ENCODE data around the gene IFNL1.
"Not testable (repeated sequence)": the region's sequence is repeated elsewhere in the genome, so short reads cannot be mapped to it uniquely, and the experiment has no call there.

The IFNL1 gene

GRCh38 chr19:39261704-39262103 lies 34.5 kb upstream of the IFNL1 start:
- no peak for TF ChIP-seq CTCF (IDR thresholded peaks at IDR 0.05)
- Mint-ChIP-seq H3K36me3 (ENCODE audit: low read depth) (no peaks in the 10 kb centered on the region), H3K4me1 (peaks cover 14% of the 10 kb centered on the region), H3K27ac (no peak overlapping the region), H3K9me3 (peaks cover 7% of the 10 kb centered on the region), H3K27me3 (ENCODE audit: low read depth, poor library complexity) (peaks cover 82% of the 10 kb centered on the region), H3K4me3 (no peak overlapping the region)
- DNase-seq = no peak

DNA sequence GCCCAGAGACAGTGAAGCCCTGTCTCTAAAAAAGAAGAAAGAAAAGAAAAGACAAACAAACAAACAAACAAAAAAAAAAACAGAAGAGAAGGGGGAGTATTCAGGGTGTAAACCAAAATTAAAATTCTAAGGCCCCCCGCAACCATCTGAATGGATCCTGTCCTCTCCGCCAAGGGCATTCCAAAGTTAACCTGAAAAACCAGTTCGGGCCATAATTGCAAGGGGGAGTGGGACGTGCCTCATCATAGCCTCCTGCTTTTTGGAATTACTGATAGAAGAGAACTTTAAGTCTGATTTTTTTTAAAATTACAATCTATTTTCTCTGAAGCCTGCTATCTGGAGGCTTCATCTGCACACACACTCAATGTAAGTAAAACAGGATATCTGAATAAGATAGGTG lies 33.7 kb upstream of the IFNL1 start:
- peaks cover 3% of the 10 kb centered on the region for H3K9me3 Mint-ChIP-seq
- H3K4me3 Mint-ChIP-seq = no peak overlapping the region
- no peaks in the 10 kb centered on the region for H3K36me3 Mint-ChIP-seq (ENCODE audit: low read depth)
- no peak for TF ChIP-seq CTCF (IDR thresholded peaks at IDR 0.05)
- H3K27me3 Mint-ChIP-seq (ENCODE audit: low read depth, poor library complexity) = peaks cover 83% of the 10 kb centered on the region
- DNase-seq = no peak
- peaks cover 14% of the 10 kb centered on the region for H3K4me1 Mint-ChIP-seq
- H3K27ac Mint-ChIP-seq = no peak overlapping the region

GRCh38 chr19:39263912-39264305 lies 32.3 kb upstream of the IFNL1 start:
- H3K9me3 Mint-ChIP-seq = no peaks in the 10 kb centered on the region
- no peaks in the 10 kb centered on the region for H3K36me3 Mint-ChIP-seq (ENCODE audit: low read depth)
- peaks cover 85% of the 10 kb centered on the region for H3K27me3 Mint-ChIP-seq (ENCODE audit: low read depth, poor library complexity)
- no peak for TF ChIP-seq CTCF (IDR thresholded peaks at IDR 0.05)
- peak overlapping the region; percentile 34 for H3K4me3 Mint-ChIP-seq
- no peak for DNase-seq
- H3K4me1 Mint-ChIP-seq = peaks cover 6% of the 10 kb centered on the region
- H3K27ac Mint-ChIP-seq = no peak overlapping the region

DNA sequence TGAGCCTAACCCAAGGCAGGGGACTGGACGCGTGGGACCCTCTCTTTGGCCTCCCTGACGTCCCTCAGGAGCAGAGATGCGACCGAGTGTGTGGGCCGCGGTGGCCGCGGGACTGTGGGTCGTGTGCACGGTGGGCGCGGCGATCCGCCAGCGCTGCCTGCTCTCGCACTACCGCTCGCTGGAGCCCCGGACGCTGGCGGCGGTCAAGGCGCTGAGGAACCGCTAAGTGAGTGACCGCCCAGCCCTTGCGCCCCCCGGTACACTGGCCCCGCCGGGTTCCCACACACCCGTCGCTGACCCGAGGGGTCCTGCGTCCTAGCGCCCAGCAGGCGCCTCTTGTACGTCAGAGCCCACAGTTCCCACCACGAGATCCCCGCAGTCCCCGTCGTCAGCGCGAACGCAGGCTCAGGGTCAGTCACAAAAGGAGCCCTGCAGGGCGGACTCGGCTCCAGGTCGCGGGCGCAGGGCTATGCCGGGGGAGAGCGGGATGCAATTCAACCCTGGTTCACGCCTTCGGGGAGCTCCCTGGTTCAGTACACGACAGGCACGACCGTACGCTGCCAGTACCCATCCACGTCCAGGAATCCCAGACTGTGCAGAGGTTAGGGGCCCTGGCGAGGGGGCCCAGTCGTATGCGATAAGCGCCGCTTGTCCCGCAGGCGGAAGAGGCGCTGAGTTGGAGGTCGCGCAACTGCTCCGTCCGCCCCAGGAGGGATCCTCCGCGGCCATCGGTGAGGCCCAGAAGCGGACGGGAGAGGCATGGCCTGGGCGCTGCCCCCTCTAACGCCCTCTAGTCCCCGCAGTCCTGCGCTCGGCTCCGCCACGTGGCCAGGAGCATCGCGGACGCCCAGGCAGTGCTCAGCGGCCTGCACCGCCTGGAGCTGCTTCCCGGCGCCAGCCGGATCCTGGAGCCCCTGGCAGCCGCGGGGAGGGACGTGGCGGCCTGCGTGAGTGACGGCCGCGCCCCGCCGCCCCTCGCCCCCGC lies 31.6 kb upstream of the IFNL1 start:
- Mint-ChIP-seq H3K36me3 (ENCODE audit: low read depth) (no peaks in the 10 kb centered on the region), H3K9me3 (no peaks in the 10 kb centered on the region), H3K27ac (no peak overlapping the region), H3K4me3 (peak overlapping the region; percentile 34), H3K27me3 (ENCODE audit: low read depth, poor library complexity) (peaks cover 89% of the 10 kb centered on the region), H3K4me1 (peaks cover 6% of the 10 kb centered on the region)
- no peak for TF ChIP-seq CTCF (IDR thresholded peaks at IDR 0.05)
- DNase-seq = peak; percentile 62

DNA sequence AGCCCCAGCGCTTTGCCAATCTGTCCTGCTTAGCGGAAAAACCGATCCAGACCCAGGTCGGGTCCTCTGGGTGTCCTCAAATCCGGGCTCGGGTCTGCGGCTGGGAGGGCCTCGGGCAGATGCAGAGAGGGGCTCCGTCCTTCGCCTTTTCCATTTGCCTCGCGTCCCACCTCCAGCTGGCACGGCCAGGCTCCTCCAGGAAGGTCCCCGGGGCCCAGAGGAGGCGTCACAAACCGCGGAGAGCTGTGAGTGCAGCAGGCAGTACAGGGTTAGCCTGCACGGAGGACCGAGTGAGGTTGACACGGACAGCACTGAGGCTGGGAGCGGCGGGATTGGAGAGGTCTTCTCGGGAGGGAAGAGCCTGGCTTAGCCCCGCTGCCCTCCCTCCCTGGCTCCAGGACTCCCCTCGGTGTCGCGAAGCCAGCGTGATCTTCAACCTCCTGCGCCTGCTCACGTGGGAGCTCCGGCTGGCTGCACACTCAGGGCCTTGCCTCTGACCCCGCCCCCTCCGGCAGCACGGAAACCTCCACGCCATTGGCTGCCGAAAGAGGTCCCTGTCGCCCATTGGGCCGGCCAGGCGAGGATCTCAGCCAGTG lies 30.8 kb upstream of the IFNL1 start:
- Mint-ChIP-seq H3K4me1 (peaks cover 14% of the 10 kb centered on the region), H3K27me3 (ENCODE audit: low read depth, poor library complexity) (peaks cover 89% of the 10 kb centered on the region), H3K36me3 (ENCODE audit: low read depth) (no peaks in the 10 kb centered on the region), H3K27ac (no peak overlapping the region), H3K4me3 (no peak overlapping the region), H3K9me3 (no peaks in the 10 kb centered on the region)
- peak; percentile 30 for DNase-seq
- no peak for TF ChIP-seq CTCF (IDR thresholded peaks at IDR 0.05)

GRCh38 chr19:39268085-39268484 lies 28.1 kb upstream of the IFNL1 start, which contains the start of gene IFNL2:
Gene IFNL2 (plus strand): TSS chr19:39268396. CDS start chr19:39268569, 173 bp downstream.
- H3K4me3 Mint-ChIP-seq; H3K27ac Mint-ChIP-seq; DNase-seq; H3K9me3 Mint-ChIP-seq; H3K36me3 Mint-ChIP-seq (ENCODE audit: low read depth): not testable (repeated sequence)
- Mint-ChIP-seq H3K4me1 (peaks cover 17% of the 10 kb centered on the region), H3K27me3 (ENCODE audit: low read depth, poor library complexity) (peaks cover 80% of the 10 kb centered on the region)

GRCh38 chr19:39268531-39269223 lies 27.5 kb upstream of the IFNL1 start:
- not testable (repeated sequence) for H3K36me3 Mint-ChIP-seq (ENCODE audit: low read depth); H3K27ac Mint-ChIP-seq; H3K9me3 Mint-ChIP-seq; DNase-seq; H3K4me3 Mint-ChIP-seq
- Mint-ChIP-seq H3K4me1 (peaks cover 13% of the 10 kb centered on the region), H3K27me3 (ENCODE audit: low read depth, poor library complexity) (peaks cover 78% of the 10 kb centered on the region)

DNA sequence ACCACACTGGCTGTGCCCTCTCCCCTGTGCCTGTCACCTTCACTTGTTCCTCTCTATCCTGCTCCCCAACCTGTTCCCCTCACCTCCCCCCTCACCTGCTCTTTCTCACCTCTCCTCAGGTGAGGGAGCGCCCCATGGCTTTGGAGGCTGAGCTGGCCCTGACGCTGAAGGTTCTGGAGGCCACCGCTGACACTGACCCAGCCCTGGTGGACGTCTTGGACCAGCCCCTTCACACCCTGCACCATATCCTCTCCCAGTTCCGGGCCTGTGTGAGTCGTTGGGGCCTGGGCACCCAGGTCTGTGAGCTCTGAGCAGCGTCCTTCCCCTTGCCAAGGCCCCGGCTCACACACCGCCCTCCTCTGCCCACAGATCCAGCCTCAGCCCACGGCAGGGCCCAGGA lies 26.8 kb upstream of the IFNL1 start:
- H3K36me3 Mint-ChIP-seq (ENCODE audit: low read depth); DNase-seq; H3K9me3 Mint-ChIP-seq; H3K27ac Mint-ChIP-seq; H3K4me3 Mint-ChIP-seq: not testable (repeated sequence)
- H3K27me3 Mint-ChIP-seq (ENCODE audit: low read depth, poor library complexity) = peaks cover 78% of the 10 kb centered on the region
- peaks cover 11% of the 10 kb centered on the region for H3K4me1 Mint-ChIP-seq
